HepG2 (cell line): ENCODE results near the gene TNS1. TPM values are rescaled to one million over a fixed set of nuclear protein-coding genes. Genes with fewer than 3 reads are reported as not detected.

ENCODE experiments used
- ATAC-seq: fragments of 200-7000 bp; cut with Tn5 transposase; 3 replicates; pipeline ENCODE4 v1.9.1; 2020; ENCODE audit warnings: mild to moderate bottlenecking, moderate library complexity
- BruUV-seq: library from RNA; stranded (reverse); fragments of 400-500 nt; replicated peaks from 2 replicates; lab custom pipeline; 2021; lab: Mats Ljungman, UMichigan
- CTCF ChIA-PET: fragments of 300-600 bp; formaldehyde crosslinking; extraction: SDS; loops from one replicate; lab custom pipeline; 2021; ENCODE audit warnings: low total read pairs, inconsistent platforms, low intra/inter-chr PET ratio; lab: Yijun Ruan, JAX
- POLR2A ChIA-PET: fragments of 350-600 bp; sonication (Branson Sonifier 250); formaldehyde crosslinking; loops from one replicate; lab custom pipeline; 2020; ENCODE audit warnings: antibody characterized with exemption, inconsistent platforms; lab: Yijun Ruan, JAX
- DNase-seq: peaks from one replicate; pipeline ENCODE4 v3.0.0-alpha.2; 2015; ENCODE audit warnings: low spot score
- FAIRE-seq: peaks from 3 replicates; lab custom pipeline; 2011; peaks lifted over from hg19 to GRCh38; lab: Jason Lieb, UNC
- H2AFZ ChIP-seq: one replicate; pipeline ENCODE4 v1.6.1; 2011; ENCODE audit warnings: low read length, inconsistent platforms
- H3K27ac ChIP-seq: fragments of 300-600 bp; 3 replicates; pipeline ENCODE4 v1.8.0; 2011; ENCODE audit warnings: mixed run types, mild to moderate bottlenecking, mixed read lengths, low read length, inconsistent platforms; ENCODE audit not compliant: insufficient read depth; ENCODE audit errors: extremely low read length
- H3K27me3 ChIP-seq, 2 experiments: fragments of 200-600 bp in 1 of 2; 2 replicates in 1 of 2; 3 replicates in 1 of 2; pipeline versions ENCODE4 v1.6.0 to v1.8.0; 2011; ENCODE audit warnings: low read length in 2 of 2, mild to moderate bottlenecking in 2 of 2, moderate library complexity in 2 of 2, inconsistent platforms in 1 of 2; ENCODE audit not compliant: insufficient read depth in 2 of 2, control insufficient read depth in 1 of 2
- H3K36me3 ChIP-seq, 2 experiments: fragments of 200-600 bp in 1 of 2; replicated peaks in 1 of 2; 2 replicates in 1 of 2; 3 replicates in 1 of 2; pipeline versions ENCODE4 v1.5.1 to v1.8.0; 2011; ENCODE audit warnings: low read length in 2 of 2, inconsistent platforms in 1 of 2; ENCODE audit not compliant: insufficient read depth in 2 of 2, control insufficient read depth in 1 of 2
- H3K4me1 ChIP-seq: 2 replicates; pipeline ENCODE4 v1.5.1; 2012; ENCODE audit warnings: low read length, inconsistent platforms; ENCODE audit not compliant: insufficient read depth
- H3K4me2 ChIP-seq: 2 replicates; pipeline ENCODE4 v1.6.0; 2011; ENCODE audit warnings: low read depth, low read length, inconsistent platforms
- H3K4me3 ChIP-seq, 3 experiments: fragments of 200-600 bp in 1 of 3; sonication (generic), shearing (Covaris generic) in 1 of 3; replicated peaks in 1 of 3; 2 replicates each; pipeline ENCODE4 v1.5.1; 2011 to 2016; ENCODE audit warnings: low read length in 3 of 3, inconsistent platforms in 2 of 3, low read depth in 2 of 3, mild to moderate bottlenecking in 2 of 3, control low read depth in 1 of 3, mixed read lengths in 1 of 3; ENCODE audit not compliant: insufficient read depth in 1 of 3
- H3K79me2 ChIP-seq: one replicate; pipeline ENCODE4 v1.6.1; 2011; ENCODE audit warnings: low read length, inconsistent platforms; ENCODE audit not compliant: insufficient read depth
- H3K9ac ChIP-seq: 2 replicates; pipeline ENCODE4 v1.6.0; 2011; ENCODE audit warnings: mild to moderate bottlenecking, low read depth, low read length, inconsistent platforms; ENCODE audit not compliant: insufficient read depth
- H3K9me3 ChIP-seq: 2 replicates; pipeline ENCODE4 v1.5.1; 2012; ENCODE audit warnings: mild to moderate bottlenecking, low read length
- H4K20me1 ChIP-seq: 2 replicates; pipeline ENCODE4 v1.6.0; 2011; ENCODE audit warnings: inconsistent platforms, mild to moderate bottlenecking, low read length, moderate library complexity; ENCODE audit not compliant: insufficient read depth
- AKAP8 ChIP-seq: sonication (generic); formaldehyde crosslinking; IDR thresholded peaks from 2 replicates; pipeline ENCODE4 v1.5.1; 2020; ENCODE audit warnings: mild to moderate bottlenecking, missing genetic modification reagents
- CTCF ChIP-seq: sonication (generic); formaldehyde crosslinking; IDR thresholded peaks from 2 replicates; pipeline ENCODE4 v1.5.0; 2020; ENCODE audit warnings: mild to moderate bottlenecking, missing genetic modification reagents, moderate library complexity
- IRF1 ChIP-seq: sonication (generic); formaldehyde crosslinking; IDR thresholded peaks from 2 replicates; pipeline ENCODE4 v1.4.0; 2020; ENCODE audit warnings: low read depth, mild to moderate bottlenecking, missing genetic modification reagents
- KDM2A ChIP-seq: sonication (generic); formaldehyde crosslinking; IDR thresholded peaks from 2 replicates; pipeline ENCODE4 v1.4.0; 2020; ENCODE audit warnings: low read depth, missing genetic modification reagents, borderline replicate concordance
- MLX ChIP-seq: IDR thresholded peaks from 2 replicates; pipeline ENCODE4 v1.6.1; 2016
- MLXIP ChIP-seq: sonication (generic); formaldehyde crosslinking; IDR thresholded peaks from 2 replicates; pipeline ENCODE4 v1.9.0; 2021; ENCODE audit warnings: missing genetic modification reagents, borderline replicate concordance
- MXD1 ChIP-seq: sonication (generic); formaldehyde crosslinking; IDR thresholded peaks from 2 replicates; pipeline ENCODE4 v1.4.0; 2020; ENCODE audit warnings: mild to moderate bottlenecking, missing genetic modification reagents
- RAD21 ChIP-seq: fragments of 450-650 bp; formaldehyde crosslinking; IDR thresholded peaks from 2 replicates; pipeline ENCODE4 v1.5.0; 2020; ENCODE audit warnings: mild to moderate bottlenecking
- SOX5 ChIP-seq: IDR thresholded peaks from 2 replicates; pipeline ENCODE4 v1.6.1; 2016; ENCODE audit warnings: borderline replicate concordance
- ZBTB38 ChIP-seq: sonication (generic); formaldehyde crosslinking; IDR thresholded peaks from 2 replicates; pipeline ENCODE4 v1.5.1; 2020; ENCODE audit warnings: mild to moderate bottlenecking, missing genetic modification reagents
- ZFP90 ChIP-seq: sonication (generic); formaldehyde crosslinking; IDR thresholded peaks from 2 replicates; pipeline ENCODE4 v1.8.0; 2022; ENCODE audit warnings: missing genetic modification reagents, mild to moderate bottlenecking, inconsistent platforms, borderline replicate concordance
- ZFY ChIP-seq: sonication (generic); formaldehyde crosslinking; IDR thresholded peaks from 2 replicates; pipeline ENCODE4 v1.4.0; 2020; ENCODE audit warnings: missing genetic modification reagents
- ZNF432 ChIP-seq: sonication (generic); formaldehyde crosslinking; IDR thresholded peaks from 2 replicates; pipeline ENCODE4 v1.5.0; 2020; ENCODE audit warnings: missing genetic modification reagents, mild to moderate bottlenecking, borderline replicate concordance
- ZNF547 ChIP-seq: sonication (generic); formaldehyde crosslinking; IDR thresholded peaks from 2 replicates; pipeline ENCODE4 v1.5.1; 2020; ENCODE audit warnings: mild to moderate bottlenecking, missing genetic modification reagents
- ZNF704 ChIP-seq: sonication (generic); formaldehyde crosslinking; IDR thresholded peaks from 2 replicates; pipeline ENCODE4 v1.8.1; 2023; ENCODE audit warnings: mild to moderate bottlenecking, inconsistent platforms, moderate library complexity, missing genetic modification reagents, borderline replicate concordance
- WGBS: methylation state at CpG from one replicate; pipeline ENCODE4 v1.1.6; 2017; ENCODE audit warnings: low lambda C conversion rate; 5-methylcytosine and 5-hydroxymethylcytosine counted together
- in situ Hi-C: cut with HindIII; loops from 2 replicates; pipeline ENCODE4 v1.10.0; 2017; ENCODE audit warnings: low pct_unique_long_range_greater_than_20kb; ENCODE audit not compliant: extremely low pct_ligation_motif_present
- intact Hi-C: fragments of 100-400 bp; cut with micrococcal nuclease; formaldehyde crosslinking; loops from one replicate; pipeline ENCODE4 v1.10.0; 2022; ENCODE audit not compliant: unreplicated experiment
- polyA plus RNA-seq, 8 experiments: library from polyadenylated mRNA; depleted of rRNA in 3 of 8; stranded (reverse) in 7 of 8; unstranded in 1 of 8; fragments of >200 nt; fragmentation: Illumina TruSeq in 4 of 8; extraction: Trizol in 4 of 8; gene quantifications; 2 replicates each; pipeline versions ENCODE4 v1.2.1 to v1.2.3, GENCODE V29; 2011 to 2016; ENCODE audit warnings: low read depth in 4 of 8, missing spikeins in 1 of 8, mixed read lengths in 1 of 8; ENCODE audit not compliant: insufficient read depth in 1 of 8
- total RNA-seq, 5 experiments: library from RNA; depleted of rRNA; stranded (reverse); fragments of >200 nt; fragmentation: Illumina TruSeq; extraction: Trizol; gene quantifications; 2 replicates each; pipeline ENCODE4 v1.2.3, GENCODE V29; 2016; ENCODE audit warnings: low read depth in 1 of 5

The TNS1 gene
- total and polyA plus RNA-seq, 2 of the 13 experiments (the other 11 are each of a cell fraction or from before 2014, with no cell fraction given) = 1.9 to 118 TPM

- in situ Hi-C loops = loop anchor here (10.0 kb wide), 1 partner anchor 1072 kb away; no protein-coding TSS in a partner anchor
- no TSS peak for BruUV-seq
- intact Hi-C loops = loop anchor here (5.0 kb wide), 1 partner anchor 1074 kb away; no protein-coding TSS in a partner anchor
- no peaks in the 10 kb centered on the region for H3K36me3 ChIP-seq
- no peak overlapping the region for H3K27ac ChIP-seq
- POLR2A ChIA-PET = no interaction called here
- ATAC-seq (peak; percentile 95), FAIRE-seq (no peak), DNase-seq (peak; percentile 29)
- peaks cover 1 to 20% of the 10 kb centered on the region in 2 experiments; a peak in 3 of 5 replicates for H3K27me3 ChIP-seq
- 34% methylated on average over 17 of the region's 34 CpGs for WGBS
- CTCF ChIA-PET = interaction anchor here (1.4 kb wide), 1 partner anchor 1074 kb away, joined by 7 read pairs; no protein-coding TSS in a partner anchor
- H3K4me2 ChIP-seq = no peak overlapping the region
- no peak overlapping the region for H3K9ac ChIP-seq
- H3K79me2 ChIP-seq = no peaks in the 10 kb centered on the region
- peaks cover 4% of the 10 kb centered on the region; the same call in 1 of the 2 replicates for H4K20me1 ChIP-seq
- H2AFZ ChIP-seq = no peak overlapping the region
- peaks cover 2% of the 10 kb centered on the region for H3K9me3 ChIP-seq
- no peak overlapping the region for H3K4me3 ChIP-seq
- no peaks in the 10 kb centered on the region for H3K4me1 ChIP-seq
- TF ChIP-seq SOX5 (CRISPR knock-in tag) (no peak), MLXIP (CRISPR knock-in tag) (no peak), MLX (no peak), ZNF547 (no peak), ZFP90 (CRISPR knock-in tag) (peak; percentile 18; the same call in 1 of the 2 replicates), ZBTB38 (0 out of 2 replicates have a peak, but pooled peaks have one; percentile 21), AKAP8 (CRISPR knock-in tag) (no peak), IRF1 (CRISPR knock-in tag) (no peak), ZNF432 (CRISPR knock-in tag) (no peak), KDM2A (CRISPR knock-in tag) (peak; percentile 72), MXD1 (CRISPR knock-in tag) (no peak), RAD21 (CRISPR knock-in tag) (peak; percentile 66), ZFY (CRISPR knock-in tag) (peak; percentile 27; the same call in 1 of the 2 replicates), ZNF704 (0 out of 2 replicates have a peak, but pooled peaks have one; percentile 54), CTCF (CRISPR knock-in tag) (peak; percentile 89)
Observed at GRCh38 chr2:217756375-217757107, 246.3 kb downstream of the TNS1 start.
